ENCODE results near the gene SCN9A.
"Not testable (repeated sequence)": the region's sequence is repeated elsewhere in the genome, so short reads cannot be mapped to it uniquely, and the experiment has no call there.

Gene SCN9A

GRCh38 chr2:166223298-166223697, 152.4 kb downstream of the SCN9A start:
- Histone ChIP-seq H3K27ac (replicated peaks) (no peak overlapping the region), H3K4me3 (replicated peaks; ENCODE audit: insufficient read depth, low read length) (no peak overlapping the region), H3K27me3 (ENCODE audit: insufficient read depth, poor library complexity, severe bottlenecking) (no peaks in the 10 kb centered on the region)
- DNase-seq (ENCODE audit: low read depth in 1 of 2, low spot score in 1 of 2) = no peak
- TF ChIP-seq SPI1 (IDR thresholded peaks at IDR 0.05; ENCODE audit: borderline replicate concordance, low read depth) = no peak
- TF ChIP-seq, protein P1, sequence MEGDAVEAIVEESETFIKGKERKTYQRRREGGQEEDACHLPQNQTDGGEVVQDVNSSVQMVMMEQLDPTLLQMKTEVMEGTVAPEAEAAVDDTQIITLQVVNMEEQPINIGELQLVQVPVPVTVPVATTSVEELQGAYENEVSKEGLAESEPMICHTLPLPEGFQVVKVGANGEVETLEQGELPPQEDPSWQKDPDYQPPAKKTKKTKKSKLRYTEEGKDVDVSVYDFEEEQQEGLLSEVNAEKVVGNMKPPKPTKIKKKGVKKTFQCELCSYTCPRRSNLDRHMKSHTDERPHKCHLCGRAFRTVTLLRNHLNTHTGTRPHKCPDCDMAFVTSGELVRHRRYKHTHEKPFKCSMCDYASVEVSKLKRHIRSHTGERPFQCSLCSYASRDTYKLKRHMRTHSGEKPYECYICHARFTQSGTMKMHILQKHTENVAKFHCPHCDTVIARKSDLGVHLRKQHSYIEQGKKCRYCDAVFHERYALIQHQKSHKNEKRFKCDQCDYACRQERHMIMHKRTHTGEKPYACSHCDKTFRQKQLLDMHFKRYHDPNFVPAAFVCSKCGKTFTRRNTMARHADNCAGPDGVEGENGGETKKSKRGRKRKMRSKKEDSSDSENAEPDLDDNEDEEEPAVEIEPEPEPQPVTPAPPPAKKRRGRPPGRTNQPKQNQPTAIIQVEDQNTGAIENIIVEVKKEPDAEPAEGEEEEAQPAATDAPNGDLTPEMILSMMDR (IDR thresholded peaks at IDR 0.05; ENCODE audit: insufficient read depth, low read length) = no peak
- no peak for TF ChIP-seq REST (IDR thresholded peaks at IDR 0.05; ENCODE audit: insufficient replicate concordance, low read depth)
- TF ChIP-seq POLR2AphosphoS5 (IDR thresholded peaks at IDR 0.05; ENCODE audit: low read depth) = no peak
- TF ChIP-seq GABPA (IDR thresholded peaks at IDR 0.05; ENCODE audit: low read depth) = no peak

DNA sequence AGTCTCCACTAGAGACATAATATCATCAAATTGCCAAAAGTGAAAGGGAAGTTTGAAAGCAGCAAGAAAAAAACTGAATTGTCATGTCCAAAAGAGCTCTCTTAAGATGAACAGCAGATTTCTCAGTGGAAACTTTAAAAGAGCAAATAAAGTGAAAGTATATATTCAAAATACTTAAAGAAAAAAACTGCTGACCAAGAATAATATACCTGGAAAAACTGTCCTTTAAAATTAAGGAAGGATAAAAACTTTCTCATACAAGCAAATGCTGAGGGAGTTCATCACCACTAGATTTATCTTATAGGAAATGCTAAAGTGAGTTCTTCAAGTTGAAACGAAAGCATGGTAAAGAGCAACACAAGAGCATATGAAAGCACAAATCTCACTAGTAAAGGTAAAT, 164.7 kb downstream of the SCN9A start:
- TF ChIP-seq SPI1 (IDR thresholded peaks at IDR 0.05; ENCODE audit: borderline replicate concordance, low read depth) (no peak), POLR2AphosphoS5 (IDR thresholded peaks at IDR 0.05; ENCODE audit: low read depth) (no peak), REST (IDR thresholded peaks at IDR 0.05; ENCODE audit: insufficient replicate concordance, low read depth) (no peak), GABPA (IDR thresholded peaks at IDR 0.05; ENCODE audit: low read depth) (no peak)
- TF ChIP-seq, protein P1 (IDR thresholded peaks at IDR 0.05; ENCODE audit: insufficient read depth, low read length) = no peak
- H3K27me3 ChIP-seq (ENCODE audit: insufficient read depth, poor library complexity, severe bottlenecking) = no peaks in the 10 kb centered on the region
- no peak for DNase-seq (ENCODE audit: low read depth in 1 of 2, low spot score in 1 of 2)

GRCh38 chr2:166209944-166210343, 165.8 kb downstream of the SCN9A start:
- not testable (repeated sequence) for H3K27ac ChIP-seq (replicated peaks); H3K4me3 ChIP-seq (replicated peaks; ENCODE audit: insufficient read depth, low read length); DNase-seq (ENCODE audit: low read depth in 1 of 2, low spot score in 1 of 2); H3K27me3 ChIP-seq (ENCODE audit: insufficient read depth, poor library complexity, severe bottlenecking)

More for the DNA sequence above, 164.7 kb downstream of the SCN9A start:
- H3K4me3 ChIP-seq (replicated peaks; ENCODE audit: insufficient read depth, low read length) = no peak overlapping the region
- H3K27ac ChIP-seq (replicated peaks) = no peak overlapping the region

- H3K27ac ChIP-seq (replicated peaks); H3K4me3 ChIP-seq (replicated peaks; ENCODE audit: insufficient read depth, low read length); DNase-seq (ENCODE audit: low read depth in 1 of 2, low spot score in 1 of 2); H3K27me3 ChIP-seq (ENCODE audit: insufficient read depth, poor library complexity, severe bottlenecking): not testable (repeated sequence)
Measured at GRCh38 chr2:166209367-166209766, 166.4 kb downstream of the SCN9A start.

GRCh38 chr2:166206153-166206552, 169.6 kb downstream of the SCN9A start:
- not testable (repeated sequence) for H3K4me3 ChIP-seq (replicated peaks; ENCODE audit: insufficient read depth, low read length); H3K27me3 ChIP-seq (ENCODE audit: insufficient read depth, poor library complexity, severe bottlenecking); H3K27ac ChIP-seq (replicated peaks); DNase-seq (ENCODE audit: low read depth in 1 of 2, low spot score in 1 of 2)
